ENCODE measurements around the gene DHX36.
A peak's percentile ranks its signal among the peaks of the same experiment; 100 is the strongest.

The DHX36 gene

DNA sequence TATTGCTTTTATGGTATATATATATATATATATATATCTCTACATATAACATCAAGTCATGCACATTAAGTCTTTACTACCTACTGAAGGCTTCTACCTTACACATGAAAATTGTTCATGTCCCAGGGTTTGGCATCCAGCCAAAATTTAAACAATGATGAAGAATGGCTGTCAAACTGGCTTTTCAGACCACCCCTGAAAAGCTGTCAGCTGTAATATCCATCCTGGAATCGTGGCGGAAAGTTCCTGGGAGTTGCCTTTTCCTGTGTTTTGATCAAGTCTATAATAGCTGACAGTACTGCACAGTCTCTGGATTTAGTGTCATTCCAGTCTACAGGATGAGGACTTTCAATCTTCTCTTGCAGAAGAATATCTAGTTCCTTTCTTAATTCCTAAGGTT, 48.3 kb downstream of the DHX36 start:
- DNase-seq: no peak

DNA sequence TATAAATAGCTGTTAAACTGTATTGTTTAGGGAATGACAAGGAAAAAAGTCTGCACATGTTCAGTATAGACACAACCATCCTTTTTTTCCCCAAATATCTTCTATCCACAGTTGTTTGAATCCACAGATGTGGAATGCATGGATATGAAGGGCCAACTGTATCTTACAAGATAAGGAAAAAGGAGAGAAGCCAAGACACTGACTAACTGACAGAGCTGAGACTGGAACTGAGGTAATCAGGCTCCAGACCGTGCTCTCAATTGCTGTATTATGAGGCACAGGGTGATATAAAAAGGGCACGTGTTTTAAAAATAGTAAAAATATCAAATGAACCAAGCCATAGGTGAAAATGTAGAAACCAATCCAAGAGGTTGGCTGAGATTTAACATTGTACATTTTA, 49.0 kb downstream of the DHX36 start:
- DNase-seq: no peak

DNA sequence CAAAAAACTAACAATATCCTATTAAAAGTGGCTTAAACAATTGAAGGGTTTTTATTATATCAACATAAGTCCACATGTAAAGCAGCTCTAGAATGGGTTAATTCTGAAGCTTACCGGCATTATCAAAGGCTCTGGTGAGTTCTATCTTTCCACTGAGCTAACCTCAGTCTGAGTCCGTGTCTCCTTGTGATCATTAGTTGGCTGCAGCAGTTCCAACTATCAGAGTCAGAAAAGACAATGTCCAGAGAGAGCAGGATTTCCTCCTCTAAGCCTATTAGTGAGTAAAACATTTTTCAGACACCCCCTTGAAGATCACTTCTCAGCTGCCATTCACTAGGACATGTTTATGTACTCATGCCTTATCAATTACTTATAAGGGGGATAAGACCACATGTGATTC, 49.9 kb downstream of the DHX36 start:
- DNase-seq: no peak

DNA sequence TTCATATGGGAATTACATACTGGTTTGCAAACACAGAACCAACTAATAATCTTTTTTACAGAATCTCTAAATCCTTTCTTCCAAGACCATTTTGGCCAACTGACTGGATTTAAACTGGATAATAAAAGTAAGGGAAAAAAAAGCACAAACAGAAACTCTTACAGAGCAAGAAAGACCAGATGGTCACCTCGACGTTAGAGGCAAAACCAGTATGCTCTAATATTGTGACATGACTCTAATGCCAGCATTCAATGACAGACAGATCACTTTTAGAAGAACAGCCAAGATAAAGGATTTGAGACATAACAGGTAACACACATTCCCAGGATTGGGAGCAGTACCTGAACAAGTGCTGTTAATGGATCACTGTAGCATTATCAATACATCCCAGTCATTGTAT, 50.9 kb downstream of the DHX36 start:
- no peak for DNase-seq

DNA sequence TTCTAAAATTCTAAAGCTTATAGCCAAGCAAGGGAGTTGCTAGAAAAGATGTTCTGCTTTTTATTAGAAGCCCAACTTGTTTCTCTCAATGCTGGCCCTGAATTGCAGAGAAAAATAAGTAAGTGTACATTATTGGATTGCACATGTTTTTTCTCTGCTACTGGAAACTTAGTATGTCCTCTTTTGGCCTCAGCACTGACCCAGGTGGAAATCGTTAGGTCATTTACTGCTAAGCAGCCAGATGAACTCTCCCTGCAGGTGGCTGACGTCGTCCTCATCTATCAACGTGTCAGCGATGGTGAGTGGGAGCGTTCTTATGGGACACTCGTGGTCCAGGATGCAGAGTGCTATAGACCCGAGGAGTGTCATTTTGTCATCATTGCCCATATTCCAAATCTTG, 69.8 kb downstream of the DHX36 start:
- no peak for DNase-seq

DNA sequence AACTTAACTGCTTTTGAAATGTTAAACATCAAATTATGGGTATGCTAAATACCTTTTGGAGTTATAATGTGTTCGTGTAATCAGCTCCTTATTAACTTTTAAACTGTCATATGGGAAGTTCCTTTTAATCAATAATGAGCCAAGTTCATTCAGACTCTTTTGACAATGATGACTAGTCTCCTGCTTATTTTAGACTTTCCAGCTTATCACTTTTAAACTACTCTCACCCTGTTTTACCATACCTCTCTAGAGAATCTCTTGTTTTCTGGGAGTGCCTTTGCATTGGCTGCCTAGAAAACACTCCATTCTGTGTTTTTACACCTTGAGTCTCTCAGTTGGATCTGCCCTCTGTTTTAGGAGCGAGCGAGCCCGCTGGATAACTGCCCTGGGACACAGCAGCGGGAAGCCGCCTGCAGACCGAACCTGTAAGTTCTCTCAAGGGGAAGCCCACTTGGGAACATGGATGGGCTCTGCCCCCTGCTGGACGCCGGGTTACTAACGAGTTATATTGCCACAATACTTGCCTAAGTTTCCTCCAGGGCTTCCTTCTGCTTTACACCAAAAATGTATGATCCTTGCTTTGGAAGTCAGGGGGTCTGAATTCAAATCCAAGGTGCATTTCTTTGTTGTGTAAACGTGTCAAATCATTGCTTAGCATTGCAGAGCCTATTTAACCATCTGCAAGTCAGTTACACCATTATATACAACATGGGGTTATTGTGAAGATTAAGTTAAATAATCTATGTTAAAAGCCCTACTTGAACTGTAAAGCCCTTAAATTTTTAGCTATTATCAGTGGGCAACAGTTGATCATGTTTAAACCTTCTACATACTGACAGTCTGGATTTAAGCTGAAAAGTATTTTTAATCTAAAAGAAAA, 71.3 kb downstream of the DHX36 start:
- DNase-seq: peak; percentile 79

DNA sequence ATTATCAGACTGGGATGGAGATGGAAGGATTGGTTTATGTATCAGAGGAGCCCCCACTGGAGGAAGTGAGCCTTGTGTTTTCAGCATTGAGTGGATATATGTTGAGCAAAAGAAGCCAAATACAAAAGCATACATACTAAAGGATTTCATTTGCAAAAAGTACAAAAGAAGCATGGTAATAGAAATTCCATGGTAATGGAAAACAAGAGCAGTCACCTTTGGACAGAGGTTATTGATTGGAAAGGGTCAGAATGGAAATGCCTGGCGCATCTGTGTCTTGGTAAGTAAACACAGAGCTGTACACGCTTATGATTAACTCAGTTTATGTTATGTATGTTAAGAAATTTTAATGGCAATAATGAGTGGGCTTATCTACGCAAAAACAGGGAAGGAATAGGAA, 72.7 kb downstream of the DHX36 start:
- DNase-seq: no peak

DNA sequence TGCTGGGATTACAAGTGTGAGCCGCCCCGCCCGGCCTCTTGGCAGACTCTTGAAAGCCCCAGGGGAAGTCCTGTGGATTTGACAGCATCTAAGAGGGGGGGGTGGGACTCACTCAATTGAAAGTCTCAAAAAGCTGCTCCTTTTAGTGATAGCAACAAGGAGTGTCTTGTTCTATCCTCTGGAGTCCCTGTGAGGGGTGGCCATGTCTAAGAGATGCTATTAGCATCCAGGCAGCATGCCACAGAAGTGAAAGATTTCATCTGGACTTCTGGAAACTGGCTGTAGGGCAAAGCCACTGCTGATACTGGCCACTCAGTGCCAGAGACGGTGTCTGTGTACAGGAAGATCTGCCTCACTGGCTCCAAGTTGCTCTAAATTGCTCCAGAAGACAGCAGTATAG, 74.0 kb downstream of the DHX36 start:
- DNase-seq: no peak

DNA sequence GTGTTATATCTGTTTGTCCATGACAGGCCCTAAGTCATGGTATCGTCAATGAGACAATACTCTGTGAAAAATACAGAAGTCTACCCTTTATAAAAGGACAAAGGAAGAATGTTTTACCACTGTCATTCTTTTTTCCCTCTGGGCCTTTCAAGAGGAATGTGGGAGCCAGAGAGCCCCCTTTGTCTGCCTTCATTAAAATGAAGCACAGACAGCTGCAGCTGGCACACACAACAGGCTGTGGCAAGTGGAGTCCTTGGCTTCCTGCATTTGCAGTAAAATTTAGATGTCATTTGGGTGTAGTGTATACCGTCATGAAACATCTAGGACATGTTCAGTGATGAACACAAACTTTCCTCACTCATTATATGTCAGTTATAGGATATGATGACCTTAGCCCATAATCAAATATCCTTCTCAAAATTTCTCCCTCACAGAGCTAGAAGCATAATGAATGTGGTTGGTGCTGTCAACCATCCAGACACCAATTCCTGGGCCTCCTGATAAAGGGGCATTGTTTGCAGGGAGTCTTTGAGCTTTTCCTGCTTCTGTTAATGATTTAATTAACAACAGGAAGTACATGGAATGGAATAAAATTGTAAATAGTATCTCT, 76.4 kb downstream of the DHX36 start:
- DNase-seq: no peak

DNA sequence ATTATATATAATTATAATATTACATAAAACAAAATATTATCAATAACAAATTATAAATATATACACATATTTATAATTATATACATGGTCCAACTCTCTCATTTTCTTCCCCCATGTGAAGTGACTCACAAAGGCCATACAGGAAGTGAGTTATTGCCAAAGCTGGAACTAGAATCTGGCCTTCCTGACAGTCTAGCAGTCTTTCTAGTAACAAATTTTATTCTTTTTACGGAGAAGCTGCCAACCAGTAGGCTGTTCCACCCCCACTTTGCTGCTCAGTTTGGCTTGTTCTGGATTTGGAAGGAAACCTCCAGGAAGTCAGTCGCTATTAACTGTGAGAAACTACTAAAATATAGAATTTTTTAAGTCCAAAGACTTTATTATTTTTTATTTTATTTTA, 79.6 kb downstream of the DHX36 start:
- DNase-seq: no peak

DNA sequence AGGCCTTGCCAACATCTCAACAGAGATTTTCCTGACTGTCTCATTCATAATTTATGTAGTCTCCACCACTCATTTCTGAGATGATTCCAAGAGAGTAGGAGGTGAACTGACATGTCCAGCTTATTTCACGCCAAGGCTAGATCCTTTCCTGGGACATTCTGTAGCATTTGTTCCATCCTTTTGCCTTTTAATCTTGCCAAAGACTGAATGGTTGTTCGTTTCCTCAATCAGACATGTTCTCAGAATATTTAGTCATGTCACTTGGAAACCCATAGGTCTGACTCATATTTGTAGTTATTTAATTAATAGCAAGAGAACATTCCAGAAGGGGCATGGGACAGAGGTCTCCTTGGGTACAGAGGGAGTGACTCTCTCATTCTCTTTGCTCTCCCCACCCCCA, 80.9 kb downstream of the DHX36 start:
- no peak for DNase-seq

DNA sequence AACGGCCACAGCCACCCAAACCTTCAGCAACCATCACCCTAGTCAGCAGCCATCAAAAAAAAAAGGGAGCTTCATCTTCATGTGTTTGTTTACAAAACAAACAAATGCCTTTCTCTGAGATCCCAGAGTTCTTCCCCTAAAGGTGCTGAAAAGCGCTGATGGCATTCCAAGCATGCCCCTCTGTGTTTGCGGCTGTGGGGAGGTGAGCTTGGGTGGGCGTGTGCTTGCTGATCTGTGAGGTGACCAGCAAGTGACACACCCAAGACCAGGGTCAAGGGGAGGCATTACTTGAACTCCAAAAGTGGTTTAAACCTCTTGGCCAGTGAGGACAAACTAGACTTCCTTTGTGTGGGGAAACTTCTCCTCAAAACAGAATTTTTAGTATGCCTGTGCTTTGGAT, 81.5 kb downstream of the DHX36 start:
- DNase-seq: no peak

DNA sequence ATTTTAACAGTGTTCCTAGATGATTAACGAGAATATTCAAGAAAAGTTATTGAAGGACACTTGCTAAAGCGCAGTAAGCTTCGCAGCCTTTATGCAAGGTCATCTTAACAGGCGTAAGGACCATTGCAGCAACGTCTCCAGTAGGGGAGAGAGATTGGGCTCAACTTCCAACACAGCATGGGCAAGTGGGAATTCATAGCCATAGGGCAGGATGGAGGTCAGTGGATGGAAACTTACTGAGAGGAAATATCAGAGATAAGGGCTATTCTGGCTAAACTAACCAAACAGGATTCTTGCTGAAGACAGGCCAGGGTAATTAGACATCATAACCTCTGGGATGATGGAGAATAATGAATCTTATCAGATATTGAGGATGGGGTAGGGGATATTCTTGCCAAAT, 82.8 kb downstream of the DHX36 start:
- no peak for DNase-seq

DNA sequence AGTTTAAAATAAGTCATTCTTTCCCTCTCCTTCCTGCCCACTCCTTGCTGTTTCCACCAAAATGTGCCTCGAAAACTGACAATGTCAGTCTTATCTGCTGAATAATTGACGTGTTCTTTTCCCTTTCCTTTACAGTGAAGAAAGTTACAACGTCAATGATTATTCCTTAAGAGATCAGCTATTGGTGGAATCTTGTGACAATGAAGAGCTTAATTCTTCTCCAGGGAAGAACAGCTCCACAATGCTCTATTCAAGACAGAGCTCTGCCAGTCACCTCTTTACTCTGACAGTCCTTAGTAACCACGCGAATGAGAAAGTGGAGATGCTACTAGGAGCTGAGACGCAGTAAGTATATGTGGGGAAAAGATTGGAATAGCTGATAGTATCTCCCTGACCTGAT, 84.1 kb downstream of the DHX36 start:
- DNase-seq: no peak

DNA sequence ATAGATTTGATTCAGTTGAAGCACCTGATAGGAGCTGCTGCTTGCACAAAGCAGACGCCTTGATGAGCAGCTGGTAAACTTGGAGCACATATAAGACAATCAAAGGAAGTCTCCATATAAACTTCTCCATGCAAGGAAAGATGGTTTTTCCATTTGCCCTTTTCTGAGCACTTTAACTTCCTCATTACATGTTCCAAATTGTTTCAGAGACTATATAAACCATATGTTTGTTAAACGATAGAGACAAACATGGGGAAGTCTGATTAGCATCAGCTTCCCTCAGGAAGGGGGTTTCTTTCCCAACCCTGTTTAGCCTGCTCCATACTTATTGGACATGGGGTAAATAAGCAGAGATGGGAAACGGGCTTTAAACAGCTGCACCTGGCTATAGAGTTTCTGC, 88.0 kb downstream of the DHX36 start:
- no peak for DNase-seq

DNA sequence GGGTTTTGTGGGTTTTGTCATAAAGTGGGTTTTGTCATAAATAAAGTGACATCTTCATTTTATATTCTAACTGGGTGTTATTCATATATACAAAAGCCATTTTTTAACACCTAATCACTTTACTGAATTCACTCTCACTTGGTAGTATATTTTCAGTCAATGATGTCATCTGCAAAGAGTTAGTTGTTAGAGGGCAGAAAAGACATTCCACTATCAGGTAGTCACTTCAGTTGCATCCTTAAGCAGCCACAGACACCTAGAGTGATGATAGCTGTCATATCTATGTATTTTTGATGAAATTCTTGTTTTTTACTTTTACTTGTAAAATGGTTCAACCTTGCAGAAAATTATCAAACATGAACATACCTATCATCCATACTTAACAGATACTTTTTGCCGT, 89.0 kb downstream of the DHX36 start:
- no peak for DNase-seq

DNA sequence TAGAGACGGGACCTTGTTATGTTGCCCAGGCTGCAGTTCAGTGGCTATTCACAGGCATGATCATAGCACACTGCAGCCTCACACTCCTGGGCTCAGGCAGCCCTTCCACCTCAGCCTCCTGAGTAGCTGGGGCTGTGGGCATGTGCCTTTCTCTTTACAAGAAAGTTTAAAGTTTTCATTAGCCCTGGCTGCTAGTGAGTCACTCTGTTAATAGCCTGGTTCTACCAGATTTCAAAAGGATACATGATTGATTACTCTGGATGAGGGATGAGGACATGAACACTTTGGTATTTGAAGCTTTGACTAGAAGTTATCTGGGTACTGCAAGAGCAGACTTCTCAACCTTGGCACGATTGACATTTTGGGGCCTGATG, 95.1 kb downstream of the DHX36 start:
- DNase-seq: no peak

DNA sequence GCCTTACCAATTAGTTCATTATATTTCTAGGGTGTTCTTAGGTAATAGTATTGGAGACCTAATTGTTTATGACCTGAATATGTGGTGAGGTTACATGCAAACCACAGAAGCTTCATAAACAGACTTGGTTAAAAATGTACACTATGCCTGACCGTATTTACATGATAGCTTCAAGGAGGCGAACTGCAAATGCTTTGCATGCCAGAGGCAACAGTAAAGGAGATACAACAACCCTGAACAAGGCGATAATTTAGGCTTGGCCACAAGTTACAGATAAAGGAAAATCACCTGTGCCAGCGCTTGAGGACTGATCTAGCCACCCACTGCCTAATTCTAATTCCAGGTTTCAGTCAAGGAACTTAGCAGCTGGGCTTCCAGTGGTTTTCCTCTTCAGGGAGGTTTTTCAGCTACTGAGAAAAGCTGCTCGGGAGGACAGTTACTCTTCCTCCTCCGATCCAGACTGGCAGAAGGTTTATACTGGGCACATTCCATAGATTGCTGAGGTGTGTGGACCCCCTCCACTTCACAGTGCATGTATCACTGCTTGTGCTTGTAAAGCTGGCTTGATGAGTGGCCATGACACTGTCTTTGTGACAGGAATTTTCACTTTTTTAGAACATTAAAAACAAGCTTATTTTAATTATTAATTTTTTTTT, 95.6 kb downstream of the DHX36 start:
- no peak for DNase-seq

DNA sequence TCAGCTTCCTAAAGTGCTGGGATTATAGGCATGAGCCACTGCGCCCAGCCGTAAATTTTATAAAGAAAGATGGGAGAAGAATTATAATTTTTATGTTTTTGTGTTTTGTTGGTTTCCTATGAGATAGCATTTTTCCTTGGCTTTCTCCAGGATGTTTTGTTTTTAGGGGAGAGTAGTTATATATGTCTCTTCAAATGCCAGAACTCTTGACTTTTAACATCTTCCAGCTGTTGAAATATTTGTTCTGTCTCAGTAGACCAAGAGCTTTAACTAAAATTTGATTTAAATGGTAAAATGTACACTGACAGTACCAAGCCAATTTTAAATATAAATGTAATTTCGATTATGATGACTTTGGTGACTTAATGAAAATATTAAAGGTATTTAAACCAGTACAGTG, 96.8 kb downstream of the DHX36 start:
- no peak for DNase-seq

DNA sequence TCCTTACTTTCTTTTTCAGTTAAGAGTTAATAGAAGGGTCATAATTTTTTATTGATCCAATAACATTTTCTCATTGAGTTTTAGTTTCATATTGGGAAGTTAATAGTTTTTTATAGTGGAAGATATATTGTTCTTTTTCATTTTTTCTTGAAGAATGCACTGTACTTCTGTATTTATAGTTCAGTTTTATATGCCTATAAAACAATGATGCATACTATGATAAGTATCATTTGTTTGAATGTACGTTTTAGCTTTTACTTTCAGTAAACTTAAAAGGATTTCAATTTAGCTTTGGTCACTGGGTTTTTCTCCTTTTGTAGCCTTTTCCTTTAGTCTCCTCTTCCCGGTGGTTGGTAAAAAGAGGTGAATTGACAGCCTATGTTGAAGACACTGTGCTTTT, 98.8 kb downstream of the DHX36 start:
- DNase-seq: no peak

DNA sequence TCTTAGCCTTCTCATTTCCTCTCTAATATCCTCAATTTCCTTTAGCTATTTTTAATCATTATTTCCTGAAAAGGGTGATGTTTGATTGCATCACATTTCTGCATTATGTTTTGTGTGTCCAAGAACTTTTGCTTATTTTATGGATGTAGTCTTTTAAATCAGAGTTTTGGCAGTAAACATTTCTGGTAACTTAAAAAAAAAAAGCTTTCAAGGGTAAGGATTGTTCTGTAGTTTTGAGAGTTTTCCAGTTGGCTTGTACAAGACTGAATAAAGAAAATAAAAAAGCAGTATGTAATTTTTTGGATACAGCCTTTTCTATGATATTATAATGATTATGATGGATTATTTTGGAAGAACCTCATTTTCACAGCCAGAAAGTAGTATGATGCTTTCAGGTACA, 99.4 kb downstream of the DHX36 start:
- DNase-seq: no peak

DNA sequence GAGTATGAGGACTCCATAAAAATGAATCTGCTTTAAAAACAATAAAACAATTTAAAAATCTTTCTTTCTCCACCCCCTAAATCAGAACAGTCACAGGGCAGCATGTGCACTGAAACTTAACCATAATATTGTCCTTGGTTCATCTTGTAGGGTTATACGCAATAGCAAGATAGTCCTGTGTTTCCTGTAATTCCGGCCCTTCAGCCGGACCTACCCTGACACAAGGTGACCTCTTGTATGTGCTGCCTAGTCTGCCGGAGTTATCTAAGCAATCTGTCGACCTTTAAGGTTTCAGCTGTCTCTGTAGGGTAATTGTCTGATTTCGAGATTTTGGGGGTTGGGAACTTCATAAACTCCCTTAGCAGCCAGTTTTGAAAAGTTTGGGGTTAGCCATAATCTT, 99.9 kb downstream of the DHX36 start:
- DNase-seq: no peak

DNA sequence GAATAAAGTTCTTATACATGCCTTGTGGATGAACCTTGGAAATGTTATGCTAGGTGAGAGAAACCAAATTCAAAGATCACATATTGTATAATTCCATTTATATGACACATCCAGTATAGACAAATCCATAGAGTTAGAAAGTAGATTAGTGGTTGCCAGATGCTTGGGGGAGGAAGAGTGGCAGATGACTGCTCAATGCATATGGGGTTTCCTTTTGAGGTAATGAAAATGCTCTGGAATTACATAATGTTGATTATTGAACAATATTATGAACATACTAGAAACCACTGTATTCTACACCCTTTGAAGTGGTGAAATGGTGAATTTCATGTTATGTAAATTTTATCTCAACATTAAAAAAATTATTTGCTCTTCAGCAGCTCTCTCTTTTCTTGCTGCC, 100.8 kb downstream of the DHX36 start:
- DNase-seq: no peak

Data from activated CD4-positive, alpha-beta T cell treated with anti-CD3 and anti-CD28 coated beads, Interleukin-2, Interleukin-6, amounts not matched to agents 100 ng/mL and 50 ng/mL, durations not matched to agents 16 hours and 8 hours (primary cell).